GM18867 (cell line): ENCODE measurements around the gene AKAP13.

Source experiments
- ATAC-seq: cut with Tn5 transposase; IDR thresholded peaks from one replicate; pipeline ENCODE4 v1.9.1; 2021; ENCODE audit warnings: mild to moderate bottlenecking, moderate library complexity; ENCODE audit not compliant: unreplicated experiment

Gene AKAP13

GRCh38 chr15:85443046-85443445, 62.6 kb downstream of the AKAP13 start:
- ATAC-seq: peak; percentile 39

DNA sequence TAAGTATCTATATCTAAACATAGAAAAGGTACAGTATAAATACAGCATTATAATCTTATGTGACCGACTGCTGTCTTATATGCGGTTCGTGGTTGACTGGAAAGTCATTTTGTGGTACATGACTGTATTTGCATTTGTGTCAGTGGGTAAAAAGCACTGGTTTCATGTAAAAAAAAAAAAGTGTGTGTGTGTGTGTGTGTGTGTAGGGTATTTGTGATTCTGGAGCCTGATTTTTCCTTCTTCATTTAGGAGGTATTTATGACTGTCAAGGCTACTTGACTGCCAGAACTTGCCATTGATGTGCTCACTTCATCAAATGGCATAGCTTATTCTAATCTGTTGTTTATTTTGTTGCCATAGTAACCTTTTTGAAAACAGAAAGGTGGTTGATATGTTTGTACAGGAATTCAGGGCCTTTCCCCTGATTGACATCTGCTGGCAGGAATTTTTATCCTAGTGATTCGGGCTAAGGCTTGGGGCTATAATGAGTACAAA, 63.2 kb downstream of the AKAP13 start:
- peak; percentile 85 for ATAC-seq

GRCh38 chr15:85444122-85444745, 63.8 kb downstream of the AKAP13 start:
- no peak for ATAC-seq

- ATAC-seq: no peak
Measured at GRCh38 chr15:85445361-85445760, 65.0 kb downstream of the AKAP13 start.

DNA sequence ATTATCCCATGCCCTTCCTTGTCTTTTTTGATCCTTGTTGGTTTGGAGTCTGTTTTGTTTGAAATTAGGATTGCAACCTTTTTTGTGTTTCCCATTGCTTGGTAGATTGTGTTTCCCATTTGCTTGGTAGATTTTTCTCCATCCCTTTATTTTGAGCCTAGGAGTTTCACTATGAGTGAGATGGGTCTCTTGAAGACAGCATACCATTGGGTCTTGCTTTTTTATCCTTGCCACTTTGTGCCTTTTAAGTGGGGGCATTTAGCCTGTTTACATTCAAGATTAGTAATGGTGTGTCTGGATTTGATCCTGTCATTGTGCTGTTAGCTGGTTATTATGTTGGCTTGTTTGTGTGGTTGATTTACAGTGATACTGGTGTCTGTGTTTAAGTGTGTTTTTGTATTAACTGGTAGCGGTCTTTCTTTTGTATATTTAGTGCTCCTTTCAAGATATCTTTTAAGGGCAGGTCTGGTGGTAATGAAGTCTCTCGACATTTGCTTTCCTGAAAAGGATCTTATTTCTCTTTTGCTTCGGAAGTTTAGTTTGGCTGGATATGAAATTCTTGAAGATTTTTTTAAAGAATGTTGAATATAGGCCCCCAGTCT, 70.8 kb downstream of the AKAP13 start:
- ATAC-seq: no peak

GRCh38 chr15:85452436-85452835, 72.0 kb downstream of the AKAP13 start:
- no peak for ATAC-seq

DNA sequence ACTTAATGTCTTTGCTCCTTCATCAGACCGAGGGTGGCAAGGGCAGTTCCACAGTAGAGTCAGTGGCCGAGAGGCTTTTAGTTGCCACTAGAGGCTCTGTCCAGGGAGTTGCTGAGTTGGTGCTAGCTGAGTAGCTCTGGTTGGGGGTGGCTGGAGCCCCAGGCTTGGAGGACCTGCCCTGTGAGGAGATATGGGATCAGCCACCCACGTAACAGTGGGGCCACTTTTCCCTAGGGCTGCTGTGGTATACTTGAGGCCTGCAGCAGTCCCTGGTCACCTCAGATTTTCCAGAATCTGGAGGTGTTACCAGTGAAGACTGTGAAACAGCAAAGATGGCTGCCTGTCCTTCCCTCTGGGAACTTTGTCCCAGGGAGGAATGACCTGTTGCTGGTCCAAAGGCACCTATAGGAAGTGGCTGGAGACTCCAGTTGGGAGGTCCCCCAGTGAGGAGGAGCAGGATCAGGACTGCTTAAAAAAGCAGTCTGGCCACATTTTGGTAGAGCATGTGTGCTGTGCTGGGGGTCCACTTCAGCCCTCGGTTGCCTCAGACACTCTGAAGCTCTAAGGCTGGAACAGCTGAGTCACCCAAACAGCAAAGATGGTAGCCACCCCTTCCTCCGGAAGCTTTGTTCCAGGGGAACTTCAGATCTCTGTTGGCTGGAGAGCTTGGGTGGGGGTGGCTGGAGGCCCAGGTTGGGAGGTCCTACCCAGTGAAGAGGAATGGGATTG, 72.9 kb downstream of the AKAP13 start:
- no peak for ATAC-seq

- ATAC-seq: no peak
Measured at GRCh38 chr15:85454403-85454802, 74.0 kb downstream of the AKAP13 start.

DNA sequence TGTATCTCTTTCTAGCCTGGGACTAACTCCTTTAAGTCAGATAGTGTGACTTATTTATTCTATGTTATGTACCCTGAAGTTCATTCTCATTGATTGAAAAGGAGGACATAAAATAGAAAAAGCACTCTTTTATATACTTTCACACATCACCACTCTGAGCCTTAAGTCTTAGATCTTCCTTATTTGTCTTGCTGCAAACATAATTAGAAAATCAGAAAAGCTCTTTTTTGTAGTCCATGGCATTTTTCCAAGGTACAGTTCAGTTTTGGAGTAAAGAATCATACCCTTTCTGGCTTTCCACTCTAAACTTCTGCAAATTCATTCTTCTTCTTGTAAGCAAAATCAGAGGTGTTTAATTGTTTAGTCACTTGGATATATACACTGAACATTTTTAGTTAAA, 75.5 kb downstream of the AKAP13 start:
- ATAC-seq: no peak

DNA sequence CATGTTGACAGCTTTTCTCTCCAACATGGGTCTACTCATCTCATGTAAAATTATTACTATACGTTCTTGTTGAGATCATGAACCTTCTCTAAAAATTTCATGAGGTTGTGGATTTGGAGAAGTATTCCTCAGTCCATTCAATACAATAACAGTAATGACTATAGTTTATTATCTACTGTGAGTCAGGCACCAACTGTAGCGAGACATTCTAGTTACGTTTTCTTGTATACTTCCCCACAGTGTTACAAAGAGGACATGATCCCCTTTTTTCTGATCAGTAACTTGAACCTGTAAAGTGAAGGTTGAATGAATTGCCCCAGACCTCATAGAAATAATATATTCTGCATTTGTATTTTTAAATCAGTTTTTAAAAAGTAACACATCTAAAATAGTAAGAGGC, 76.4 kb downstream of the AKAP13 start:
- ATAC-seq: peak; percentile 47

- peak; percentile 87 for ATAC-seq
Measured at GRCh38 chr15:85457392-85457968, 77.1 kb downstream of the AKAP13 start.

GRCh38 chr15:85458764-85459163, 78.4 kb downstream of the AKAP13 start:
- ATAC-seq: no peak

DNA sequence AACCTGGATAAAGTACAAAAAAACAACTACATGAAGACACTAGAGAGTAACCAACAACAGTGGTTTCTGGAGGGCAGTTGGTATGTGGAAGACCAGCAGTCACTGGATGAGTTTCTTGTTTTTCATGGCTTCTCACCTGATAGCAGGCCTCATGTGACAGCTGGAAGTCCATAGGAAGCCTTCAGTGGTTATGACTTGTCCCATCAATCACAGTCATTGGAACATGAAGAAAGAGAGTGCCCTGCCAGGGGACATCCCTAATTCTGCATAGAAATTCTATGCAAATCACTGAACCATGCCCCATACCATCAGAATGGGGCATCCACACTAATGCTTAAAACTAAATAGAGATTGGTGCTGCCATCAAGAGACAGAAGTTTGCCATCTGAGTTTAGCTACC, 81.6 kb downstream of the AKAP13 start:
- ATAC-seq: no peak

- ATAC-seq: no peak
Measured at GRCh38 chr15:85463276-85463892, 83.0 kb downstream of the AKAP13 start.

DNA sequence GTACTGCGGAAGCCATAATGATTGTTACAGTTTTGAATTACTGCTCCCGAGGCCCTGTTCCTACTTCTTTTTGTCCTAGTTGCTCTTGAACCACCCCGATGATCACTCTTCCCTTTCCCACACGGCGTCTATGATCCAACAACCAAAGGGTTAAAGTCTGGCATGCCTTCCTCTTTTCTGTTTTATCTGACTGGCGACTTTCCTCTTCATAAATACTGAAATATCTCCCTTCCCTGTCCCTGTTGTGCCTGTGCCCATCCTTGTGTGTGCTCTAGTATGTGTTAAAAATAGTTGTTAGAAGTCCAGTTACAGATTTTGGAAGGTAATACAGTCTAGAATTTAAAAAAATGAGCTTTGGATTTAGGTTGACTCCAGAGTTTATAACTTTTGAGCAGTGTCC, 83.6 kb downstream of the AKAP13 start:
- no peak for ATAC-seq

- ATAC-seq: no peak
Measured at GRCh38 chr15:85464471-85464870, 84.1 kb downstream of the AKAP13 start.

DNA sequence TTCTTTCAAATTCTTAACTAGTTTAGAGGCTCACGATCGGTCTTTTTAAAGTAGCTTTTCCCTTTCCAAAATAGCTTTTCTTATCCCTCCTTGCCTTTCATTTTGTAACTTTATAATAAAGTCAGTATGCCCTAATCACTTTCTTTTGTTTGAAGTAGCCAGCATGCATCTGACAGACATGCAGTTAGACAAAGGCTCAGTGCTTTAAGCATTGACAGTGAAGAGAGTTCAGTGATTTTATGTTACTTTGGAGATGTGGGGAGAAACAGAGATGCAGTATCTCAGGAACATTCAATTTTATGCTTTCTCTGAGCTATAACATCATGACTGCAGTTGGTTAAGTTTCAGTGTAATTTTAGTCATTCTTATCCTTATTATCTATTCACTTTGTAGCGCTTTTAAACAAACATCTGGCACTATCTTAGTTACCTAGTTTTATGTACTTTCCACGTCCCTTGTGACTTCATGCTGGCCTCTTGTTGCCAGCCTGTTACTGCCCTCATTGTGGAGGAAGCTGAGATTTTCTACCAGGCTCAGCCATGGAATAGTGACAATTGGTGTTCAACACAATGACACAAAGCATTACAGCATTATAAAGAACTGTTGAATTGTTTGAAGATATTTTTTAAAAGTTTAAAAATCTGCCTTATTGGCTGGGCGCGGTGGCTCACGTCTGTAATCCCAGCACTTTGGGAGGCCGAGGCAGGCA, 90.3 kb downstream of the AKAP13 start:
- no peak for ATAC-seq

- no peak for ATAC-seq
Measured at GRCh38 chr15:85472349-85472748, 91.9 kb downstream of the AKAP13 start.

GRCh38 chr15:85473455-85473854, 93.1 kb downstream of the AKAP13 start:
- no peak for ATAC-seq

- no peak for ATAC-seq
Measured at GRCh38 chr15:85474700-85475316, 94.4 kb downstream of the AKAP13 start.
